ENCODE data around the gene WARS2. TPM values are rescaled to one million over a fixed set of nuclear protein-coding genes. Genes with fewer than 3 reads are reported as not detected.

Gene WARS2
- total RNA-seq, 1 donor from 2014 or later, result 13.5 TPM

DNA sequence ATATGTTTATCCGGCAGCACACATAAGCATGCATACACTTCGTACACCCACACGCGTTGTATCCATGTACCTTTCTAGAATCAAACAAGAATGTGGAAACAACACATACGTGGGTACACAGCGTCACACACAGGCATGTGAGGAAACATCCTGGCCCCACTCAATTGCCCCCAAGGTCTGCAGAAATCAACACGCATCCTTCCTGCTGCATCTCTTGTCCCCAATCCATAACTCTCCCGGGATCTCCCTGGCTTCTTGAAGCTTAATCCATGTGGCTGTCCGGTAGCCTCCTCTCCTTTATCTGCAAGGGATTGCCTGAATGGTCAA, 146.8 kb downstream of the WARS2 start:
- no peaks in the 10 kb centered on the region for H3K36me3 Mint-ChIP-seq
- no peak overlapping the region for H2AFZ ChIP-seq (replicated peaks)
- H4K20me1 ChIP-seq (ENCODE audit: low read depth), result peaks cover 32% of the 10 kb centered on the region
- H3K4me3 ChIP-seq, result no peak overlapping the region
- H3K4me1 Mint-ChIP-seq, result peaks cover 22% of the 10 kb centered on the region
- H3K36me3 ChIP-seq, result no peaks in the 10 kb centered on the region
- no peak for DNase-seq (ENCODE audit: low spot score)
- peaks cover 100% of the 10 kb centered on the region for H3K27me3 ChIP-seq
- H3K27ac Mint-ChIP-seq, result no peak overlapping the region
- H3F3A ChIP-seq (ENCODE audit: low read depth), result peaks cover 13% of the 10 kb centered on the region
- H3K27me3 Mint-ChIP-seq (ENCODE audit: insufficient read depth, low read depth), result peaks cover 90% of the 10 kb centered on the region
- no peak overlapping the region for H3K27ac ChIP-seq
- H3K4me3 Mint-ChIP-seq, result no peak overlapping the region
- H3K9me3 Mint-ChIP-seq, result peaks cover 5% of the 10 kb centered on the region
- H3K79me2 ChIP-seq (ENCODE audit: low read depth), result no peaks in the 10 kb centered on the region
- H3K9ac ChIP-seq, result no peak overlapping the region
- H3K4me1 ChIP-seq, result peaks cover 13% of the 10 kb centered on the region
- H3K9me3 ChIP-seq (ENCODE audit: low read depth), result no peaks in the 10 kb centered on the region
- no peak for TF ChIP-seq EZH2phosphoT487 (IDR thresholded peaks at IDR 0.05)
- TF ChIP-seq, protein P1, sequence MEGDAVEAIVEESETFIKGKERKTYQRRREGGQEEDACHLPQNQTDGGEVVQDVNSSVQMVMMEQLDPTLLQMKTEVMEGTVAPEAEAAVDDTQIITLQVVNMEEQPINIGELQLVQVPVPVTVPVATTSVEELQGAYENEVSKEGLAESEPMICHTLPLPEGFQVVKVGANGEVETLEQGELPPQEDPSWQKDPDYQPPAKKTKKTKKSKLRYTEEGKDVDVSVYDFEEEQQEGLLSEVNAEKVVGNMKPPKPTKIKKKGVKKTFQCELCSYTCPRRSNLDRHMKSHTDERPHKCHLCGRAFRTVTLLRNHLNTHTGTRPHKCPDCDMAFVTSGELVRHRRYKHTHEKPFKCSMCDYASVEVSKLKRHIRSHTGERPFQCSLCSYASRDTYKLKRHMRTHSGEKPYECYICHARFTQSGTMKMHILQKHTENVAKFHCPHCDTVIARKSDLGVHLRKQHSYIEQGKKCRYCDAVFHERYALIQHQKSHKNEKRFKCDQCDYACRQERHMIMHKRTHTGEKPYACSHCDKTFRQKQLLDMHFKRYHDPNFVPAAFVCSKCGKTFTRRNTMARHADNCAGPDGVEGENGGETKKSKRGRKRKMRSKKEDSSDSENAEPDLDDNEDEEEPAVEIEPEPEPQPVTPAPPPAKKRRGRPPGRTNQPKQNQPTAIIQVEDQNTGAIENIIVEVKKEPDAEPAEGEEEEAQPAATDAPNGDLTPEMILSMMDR (IDR thresholded peaks at IDR 0.05), result no peak
- no peak for TF ChIP-seq EZH2 (IDR thresholded peaks at IDR 0.05)
- no peak overlapping the region for H3K4me2 ChIP-seq

DNA sequence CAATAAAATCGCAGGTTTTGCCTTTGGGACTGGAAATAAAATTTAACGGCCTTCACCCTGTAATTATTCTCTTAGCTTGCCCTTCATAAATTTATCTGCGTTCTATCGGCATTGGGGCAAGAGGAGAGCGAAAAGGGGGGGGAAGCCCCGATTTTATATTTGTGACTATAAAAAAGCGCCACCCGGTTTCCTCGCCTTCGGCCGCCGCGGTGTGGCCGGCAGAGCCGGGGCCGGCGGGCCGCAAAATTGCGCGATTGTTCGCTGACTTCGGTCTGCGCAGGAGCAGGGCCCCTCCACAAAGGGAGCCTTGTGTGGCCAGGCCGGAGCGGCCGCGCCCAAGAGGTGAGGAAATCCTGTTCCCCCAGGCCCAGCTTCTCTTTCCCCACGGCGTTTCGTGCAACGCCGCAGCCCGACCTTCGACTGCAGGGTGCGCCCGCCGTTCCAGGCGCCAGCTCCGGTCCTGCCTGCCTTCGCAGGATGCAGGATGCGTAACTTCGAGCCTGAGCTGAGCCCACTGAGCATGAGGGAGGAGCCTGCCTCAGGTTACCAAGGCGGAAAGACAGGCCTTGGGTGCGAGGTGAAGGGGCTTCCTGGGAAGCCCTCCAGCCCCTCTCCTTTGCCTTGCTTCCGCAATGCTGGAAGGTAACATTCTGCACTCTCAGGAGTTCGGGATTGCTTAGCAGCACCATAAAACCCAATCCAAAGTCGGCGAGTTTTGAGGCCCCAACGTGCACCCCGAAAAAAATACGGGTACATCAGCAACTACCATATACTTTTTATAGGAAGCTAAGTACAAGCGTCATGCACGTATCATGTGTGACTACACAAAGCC, 147.4 kb downstream of the WARS2 start:
- H3K36me3 ChIP-seq, result no peaks in the 10 kb centered on the region
- peak overlapping the region; percentile 24 for H3K4me2 ChIP-seq
- peaks cover 19% of the 10 kb centered on the region for H3F3A ChIP-seq (ENCODE audit: low read depth)
- peaks cover 100% of the 10 kb centered on the region for H3K27me3 ChIP-seq
- DNase-seq (ENCODE audit: low spot score), result peak; percentile 55
- no peak overlapping the region for H2AFZ ChIP-seq (replicated peaks)
- H4K20me1 ChIP-seq (ENCODE audit: low read depth), result peaks cover 32% of the 10 kb centered on the region
- H3K27ac ChIP-seq, result no peak overlapping the region
- TF ChIP-seq EZH2phosphoT487 (IDR thresholded peaks at IDR 0.05) (peak; percentile 86), EZH2 (IDR thresholded peaks at IDR 0.05) (peak; percentile 95)
- TF ChIP-seq, protein P1 (IDR thresholded peaks at IDR 0.05), result no peak
- H3K9ac ChIP-seq, result no peak overlapping the region
- peaks cover 13% of the 10 kb centered on the region for H3K4me1 ChIP-seq
- H3K9me3 Mint-ChIP-seq, result peaks cover 5% of the 10 kb centered on the region
- peaks cover 27% of the 10 kb centered on the region for H3K4me1 Mint-ChIP-seq
- H3K9me3 ChIP-seq (ENCODE audit: low read depth), result no peaks in the 10 kb centered on the region
- no peaks in the 10 kb centered on the region for H3K36me3 Mint-ChIP-seq
- H3K27ac Mint-ChIP-seq, result no peak overlapping the region
- no peak overlapping the region for H3K4me3 Mint-ChIP-seq
- no peak overlapping the region for H3K4me3 ChIP-seq
- no peaks in the 10 kb centered on the region for H3K79me2 ChIP-seq (ENCODE audit: low read depth)
- H3K27me3 Mint-ChIP-seq (ENCODE audit: insufficient read depth, low read depth), result peaks cover 90% of the 10 kb centered on the region

DNA sequence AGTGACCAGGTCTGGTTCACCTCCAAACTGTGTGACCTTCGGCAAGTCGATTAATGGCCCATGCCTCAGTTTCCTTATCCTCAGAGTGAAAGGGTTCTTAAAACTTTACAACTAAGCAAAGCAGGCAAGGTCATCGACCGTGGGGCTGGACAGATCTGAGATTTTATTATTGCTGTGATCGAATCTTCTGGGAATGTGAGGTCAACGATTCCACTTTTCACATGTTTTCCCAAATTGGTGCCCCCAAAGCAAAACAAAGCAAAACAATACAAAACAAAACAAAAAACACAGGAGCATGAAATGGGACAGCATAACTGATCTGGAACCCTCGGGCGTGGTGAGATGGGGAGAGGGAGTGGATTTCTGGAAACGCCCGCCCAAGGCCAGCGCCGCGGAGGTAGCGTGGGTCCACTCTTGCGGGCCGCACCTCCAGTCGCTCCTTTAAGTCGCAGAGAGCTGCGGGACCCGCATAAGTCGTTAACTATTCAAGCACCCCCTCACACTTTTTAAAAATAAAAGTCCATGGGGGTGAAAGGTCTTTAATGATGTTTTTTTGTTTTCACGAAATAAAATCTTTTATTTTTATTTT, 148.1 kb downstream of the WARS2 start:
- DNase-seq (ENCODE audit: low spot score), result no peak
- no peak overlapping the region for H3K27ac ChIP-seq
- H3K79me2 ChIP-seq (ENCODE audit: low read depth), result no peaks in the 10 kb centered on the region
- peaks cover 22% of the 10 kb centered on the region for H3F3A ChIP-seq (ENCODE audit: low read depth)
- TF ChIP-seq EZH2phosphoT487 (IDR thresholded peaks at IDR 0.05) (no peak), EZH2 (IDR thresholded peaks at IDR 0.05) (no peak)
- TF ChIP-seq, protein P1 (IDR thresholded peaks at IDR 0.05), result no peak
- peak overlapping the region; percentile 27 for H3K4me3 Mint-ChIP-seq
- peaks cover 15% of the 10 kb centered on the region for H3K4me1 ChIP-seq
- H3K27me3 ChIP-seq, result peaks cover 100% of the 10 kb centered on the region
- H3K4me1 Mint-ChIP-seq, result peaks cover 28% of the 10 kb centered on the region
- peaks cover 90% of the 10 kb centered on the region for H3K27me3 Mint-ChIP-seq (ENCODE audit: insufficient read depth, low read depth)
- H3K4me2 ChIP-seq, result no peak overlapping the region
- H2AFZ ChIP-seq (replicated peaks), result no peak overlapping the region
- H3K36me3 Mint-ChIP-seq, result no peaks in the 10 kb centered on the region
- H3K36me3 ChIP-seq, result no peaks in the 10 kb centered on the region
- H3K9me3 Mint-ChIP-seq, result peaks cover 5% of the 10 kb centered on the region
- H4K20me1 ChIP-seq (ENCODE audit: low read depth), result peaks cover 34% of the 10 kb centered on the region
- H3K9me3 ChIP-seq (ENCODE audit: low read depth), result no peaks in the 10 kb centered on the region
- no peak overlapping the region for H3K4me3 ChIP-seq
- H3K9ac ChIP-seq, result no peak overlapping the region
- no peak overlapping the region for H3K27ac Mint-ChIP-seq

Measured in neural progenitor cell (in vitro differentiated cells).